OCI-LY1 (cell line): ENCODE data around the gene TNRC6C.

Source experiments
- H2AFZ ChIP-seq: fragments of 200-600 bp; sonication (generic), shearing (Covaris generic); 2 replicates; pipeline ENCODE4 v1.6.0; 2014; ENCODE audit warnings: antibody characterized with exemption, mild to moderate bottlenecking, low read length
- H3F3A ChIP-seq: fragments of 200-600 bp; sonication (generic), shearing (Covaris generic); 2 replicates; pipeline ENCODE4 v1.6.0; 2014; ENCODE audit warnings: mild to moderate bottlenecking, antibody characterized with exemption, low read length, moderate library complexity; ENCODE audit not compliant: insufficient read depth
- H3K27ac ChIP-seq: fragments of 200-600 bp; sonication (generic); 2 replicates; pipeline ENCODE4 v1.5.1; 2014; ENCODE audit warnings: low read length, mixed run types, mild to moderate bottlenecking, low read depth; ENCODE audit not compliant: poor library complexity, severe bottlenecking
- H3K27me3 ChIP-seq: fragments of 200-600 bp; sonication (generic); 2 replicates; pipeline ENCODE4 v1.6.0; 2014; ENCODE audit warnings: antibody characterized with exemption, mild to moderate bottlenecking, low read length, moderate library complexity; ENCODE audit not compliant: insufficient read depth
- H3K36me3 ChIP-seq: fragments of 200-600 bp; sonication (generic); 2 replicates; pipeline ENCODE4 v1.6.1; 2014; ENCODE audit warnings: mild to moderate bottlenecking, antibody characterized with exemption, low read length, moderate library complexity, mixed read lengths; ENCODE audit not compliant: insufficient read depth
- H3K4me1 ChIP-seq: fragments of 200-600 bp; sonication (generic); 2 replicates; pipeline ENCODE4 v1.5.1; 2014; ENCODE audit warnings: mild to moderate bottlenecking, low read length, moderate library complexity; ENCODE audit not compliant: insufficient read depth, severe bottlenecking
- H3K4me2 ChIP-seq: fragments of 200-600 bp; sonication (generic), shearing (Covaris generic); 2 replicates; pipeline ENCODE4 v1.6.1; 2014; ENCODE audit warnings: low read length
- H3K4me3 ChIP-seq: fragments of 200-600 bp; sonication (generic); 2 replicates; pipeline ENCODE4 v1.5.1; 2014; ENCODE audit warnings: low read length, low read depth, mild to moderate bottlenecking, mixed read lengths; ENCODE audit not compliant: poor library complexity, severe bottlenecking
- H3K79me2 ChIP-seq: fragments of 200-600 bp; shearing (Covaris generic); 2 replicates; pipeline ENCODE4 v1.6.1; 2016; ENCODE audit warnings: mixed run types, low read length, mixed read lengths; ENCODE audit not compliant: insufficient read depth
- H3K9ac ChIP-seq: fragments of 200-600 bp; sonication (generic), shearing (Covaris generic); 2 replicates; pipeline ENCODE4 v1.6.1; 2014; ENCODE audit warnings: mild to moderate bottlenecking, low read length, mixed read lengths
- H3K9me2 ChIP-seq: fragments of 200-600 bp; sonication (generic), shearing (Covaris generic); 2 replicates; pipeline ENCODE4 v1.6.1; 2014; ENCODE audit warnings: low read depth, mild to moderate bottlenecking, low read length, mixed read lengths
- H3K9me3 ChIP-seq: fragments of 200-600 bp; shearing (Covaris generic); 2 replicates; pipeline ENCODE4 v1.6.1; 2014; ENCODE audit warnings: low read length, mixed read lengths
- H4K20me1 ChIP-seq: fragments of 200-600 bp; sonication (generic), shearing (Covaris generic); 2 replicates; pipeline ENCODE4 v1.6.0; 2016; ENCODE audit warnings: mild to moderate bottlenecking, low read length; ENCODE audit not compliant: insufficient read depth
- EZH2 ChIP-seq: fragments of 200-600 bp; sonication (generic), shearing (Covaris generic); IDR thresholded peaks from 2 replicates; pipeline ENCODE4 v1.8.0; 2017; ENCODE audit warnings: borderline replicate concordance, mixed run types, mild to moderate bottlenecking, antibody characterized with exemption, low read length, moderate library complexity, mixed read lengths
- TF ChIP-seq, protein P1 (sequence below): fragments of 200-600 bp; sonication (generic), shearing (Covaris generic); IDR thresholded peaks from 2 replicates; pipeline ENCODE4 v1.5.1; 2017; ENCODE audit warnings: mild to moderate bottlenecking, antibody characterized with exemption, low read length, moderate library complexity, mixed read lengths

Gene TNRC6C

DNA sequence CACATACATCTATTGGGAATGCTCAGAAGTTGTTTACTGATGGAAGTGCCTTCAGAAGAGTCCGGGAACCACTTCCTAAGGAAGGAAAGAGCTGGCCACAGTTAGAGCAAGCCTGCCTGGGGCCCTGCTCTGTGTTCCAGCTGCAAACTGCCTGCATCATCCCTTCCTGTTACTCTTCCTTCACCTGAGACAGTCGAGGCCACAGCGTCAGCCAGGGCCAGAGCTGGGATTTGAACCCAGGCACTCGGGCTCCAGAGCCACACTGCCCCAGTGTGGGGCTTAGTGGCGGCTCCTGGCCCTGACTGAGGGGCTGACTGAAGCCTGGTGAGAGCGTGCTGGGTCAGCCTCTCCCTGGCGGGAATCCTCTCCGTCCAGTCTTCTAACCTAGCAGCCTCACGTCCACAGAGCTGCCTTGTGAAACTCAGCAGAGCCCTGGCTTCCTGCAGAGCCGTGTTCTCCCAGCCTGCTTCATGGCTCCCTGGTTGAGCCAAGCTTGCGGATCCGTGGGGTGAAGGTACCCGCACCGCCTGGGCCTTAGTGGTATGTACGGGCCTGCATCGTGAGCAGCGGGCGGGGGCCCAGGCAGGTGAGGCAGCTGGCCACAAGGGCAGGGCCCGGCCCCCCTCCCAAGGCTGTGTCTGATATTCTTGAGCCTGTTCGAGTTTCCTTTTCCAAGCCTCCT is 183.1 kb downstream of the TNRC6C start:
- Histone ChIP-seq H3K79me2 (no peaks in the 10 kb centered on the region), H2AFZ (no peak overlapping the region), H3F3A (no peaks in the 10 kb centered on the region), H3K4me2 (no peak overlapping the region), H3K9me2 (no peaks in the 10 kb centered on the region), H3K4me3 (no peak overlapping the region), H3K27me3 (no peaks in the 10 kb centered on the region), H3K4me1 (peaks cover 24% of the 10 kb centered on the region), H3K36me3 (peaks cover 15% of the 10 kb centered on the region), H4K20me1 (no peaks in the 10 kb centered on the region), H3K9me3 (no peaks in the 10 kb centered on the region), H3K9ac (no peak overlapping the region), H3K27ac (no peak overlapping the region)
- TF ChIP-seq EZH2, result no peak
- TF ChIP-seq, protein P1, sequence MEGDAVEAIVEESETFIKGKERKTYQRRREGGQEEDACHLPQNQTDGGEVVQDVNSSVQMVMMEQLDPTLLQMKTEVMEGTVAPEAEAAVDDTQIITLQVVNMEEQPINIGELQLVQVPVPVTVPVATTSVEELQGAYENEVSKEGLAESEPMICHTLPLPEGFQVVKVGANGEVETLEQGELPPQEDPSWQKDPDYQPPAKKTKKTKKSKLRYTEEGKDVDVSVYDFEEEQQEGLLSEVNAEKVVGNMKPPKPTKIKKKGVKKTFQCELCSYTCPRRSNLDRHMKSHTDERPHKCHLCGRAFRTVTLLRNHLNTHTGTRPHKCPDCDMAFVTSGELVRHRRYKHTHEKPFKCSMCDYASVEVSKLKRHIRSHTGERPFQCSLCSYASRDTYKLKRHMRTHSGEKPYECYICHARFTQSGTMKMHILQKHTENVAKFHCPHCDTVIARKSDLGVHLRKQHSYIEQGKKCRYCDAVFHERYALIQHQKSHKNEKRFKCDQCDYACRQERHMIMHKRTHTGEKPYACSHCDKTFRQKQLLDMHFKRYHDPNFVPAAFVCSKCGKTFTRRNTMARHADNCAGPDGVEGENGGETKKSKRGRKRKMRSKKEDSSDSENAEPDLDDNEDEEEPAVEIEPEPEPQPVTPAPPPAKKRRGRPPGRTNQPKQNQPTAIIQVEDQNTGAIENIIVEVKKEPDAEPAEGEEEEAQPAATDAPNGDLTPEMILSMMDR, result no peak

DNA sequence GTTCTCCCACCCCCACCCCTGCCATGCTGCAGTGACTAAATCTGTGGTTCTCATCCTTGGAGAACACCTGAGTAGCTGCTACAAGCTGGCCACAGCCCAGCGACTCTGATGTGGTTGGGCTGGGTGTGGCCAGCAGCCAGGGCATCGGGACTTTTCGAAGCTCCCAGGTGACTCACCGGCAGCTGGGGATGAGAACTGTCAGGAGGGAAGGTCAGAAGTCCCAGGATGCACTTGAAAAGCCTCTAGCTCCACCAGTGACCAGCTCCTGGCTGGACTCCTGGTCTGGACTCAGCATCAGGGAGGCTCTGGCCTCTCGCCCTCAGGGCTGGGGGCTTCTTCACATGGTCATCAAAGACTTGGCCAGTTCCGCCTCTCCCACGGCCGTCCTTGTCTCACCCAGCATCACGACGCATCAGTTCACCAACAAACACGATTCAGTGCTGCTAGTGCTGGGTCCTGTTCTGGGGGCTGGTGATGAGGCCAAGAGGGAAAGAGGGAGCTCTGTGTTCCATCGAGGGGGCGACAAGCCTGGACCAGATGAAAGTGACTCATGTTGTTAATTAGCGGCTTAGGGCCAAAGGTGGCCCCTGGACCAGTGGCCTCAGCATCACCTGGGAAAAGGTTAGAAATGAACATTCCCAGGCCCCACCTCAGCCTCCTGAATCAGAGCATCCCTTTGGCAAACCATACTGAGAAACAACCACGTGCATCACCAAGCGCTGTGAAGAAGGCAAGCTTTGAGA is 183.8 kb downstream of the TNRC6C start:
- no peak overlapping the region for H3K27ac ChIP-seq
- no peak overlapping the region for H3K9ac ChIP-seq
- H3K9me3 ChIP-seq, result no peaks in the 10 kb centered on the region

DNA sequence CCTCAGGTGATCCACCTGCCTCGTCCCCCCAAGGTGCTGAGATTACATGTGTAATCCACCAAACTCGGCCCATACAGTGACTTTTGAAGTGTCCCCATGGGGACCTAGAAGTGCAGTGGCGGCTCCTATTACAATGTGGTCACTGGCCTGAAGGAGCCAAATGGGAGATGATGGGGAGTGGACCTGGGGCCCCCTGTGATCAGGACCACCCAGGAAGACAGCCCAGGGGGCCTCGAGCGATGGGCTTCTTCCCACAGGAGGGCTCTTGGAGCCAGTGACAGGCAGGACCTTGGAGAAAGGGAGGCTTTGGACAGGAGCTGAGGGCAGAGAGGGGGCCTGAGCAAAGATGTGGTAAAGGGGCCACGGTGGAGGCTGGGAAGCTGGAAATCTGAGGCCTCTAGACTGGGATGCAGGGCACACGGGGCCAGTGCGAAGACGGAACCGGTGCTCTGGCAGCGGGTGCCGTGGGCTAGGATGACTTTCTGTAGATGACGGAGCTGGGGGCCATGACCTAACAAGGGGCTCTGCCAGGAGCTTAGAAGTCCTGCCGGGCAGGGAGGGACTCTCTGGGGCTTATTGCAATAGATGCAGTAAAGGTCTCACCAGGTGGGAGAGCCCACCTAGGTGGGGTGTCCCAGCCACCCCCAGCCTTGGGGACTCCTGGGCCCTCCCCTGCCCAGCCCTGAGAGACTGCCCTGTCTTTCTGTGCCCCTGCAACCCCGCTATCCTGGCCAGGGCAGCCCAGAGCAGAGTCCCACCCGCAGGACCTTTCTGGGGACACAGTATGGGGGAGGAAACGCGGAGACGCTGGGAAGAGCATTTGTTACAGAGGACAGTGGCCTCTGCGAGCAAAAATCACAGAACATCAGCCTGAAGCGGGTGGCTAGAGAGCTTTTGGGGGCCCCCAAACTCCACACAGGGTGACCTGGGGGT is 185.0 kb downstream of the TNRC6C start:
- TF ChIP-seq, protein P1, result no peak
- TF ChIP-seq EZH2, result no peak
- Histone ChIP-seq H3K27ac (no peak overlapping the region), H3K4me2 (no peak overlapping the region)

More for the DNA sequence above, 183.8 kb downstream of the TNRC6C start:
- Histone ChIP-seq H3K4me2 (no peak overlapping the region), H3K79me2 (no peaks in the 10 kb centered on the region), H4K20me1 (no peaks in the 10 kb centered on the region), H3K36me3 (peaks cover 8% of the 10 kb centered on the region), H3K4me1 (peaks cover 24% of the 10 kb centered on the region), H2AFZ (no peak overlapping the region), H3K4me3 (no peak overlapping the region), H3K9me2 (no peaks in the 10 kb centered on the region), H3K27me3 (no peaks in the 10 kb centered on the region), H3F3A (no peaks in the 10 kb centered on the region)
- no peak for TF ChIP-seq EZH2
- TF ChIP-seq, protein P1, result no peak

More for the DNA sequence above, 185.0 kb downstream of the TNRC6C start:
- Histone ChIP-seq H4K20me1 (no peaks in the 10 kb centered on the region), H3F3A (no peaks in the 10 kb centered on the region), H3K9me2 (no peaks in the 10 kb centered on the region), H3K9me3 (no peaks in the 10 kb centered on the region), H3K4me1 (peaks cover 31% of the 10 kb centered on the region), H3K79me2 (no peaks in the 10 kb centered on the region), H2AFZ (no peak overlapping the region), H3K36me3 (peaks cover 8% of the 10 kb centered on the region), H3K9ac (no peak overlapping the region), H3K4me3 (no peak overlapping the region), H3K27me3 (no peaks in the 10 kb centered on the region)
